Femur (tissue), 1 donor: Measurements from ENCODE around the gene PPP4R2.
"Not testable (repeated sequence)": the region's sequence is repeated elsewhere in the genome, so short reads cannot be mapped to it uniquely, and the experiment has no call there.

Experiments
- DNase-seq: peaks from one replicate; pipeline ENCODE4 v3.0.0-alpha.2; 2017

PPP4R2 gene

GRCh38 chr3:72977060-72977808, 19.4 kb upstream of the PPP4R2 start:
- no peak for DNase-seq

DNA sequence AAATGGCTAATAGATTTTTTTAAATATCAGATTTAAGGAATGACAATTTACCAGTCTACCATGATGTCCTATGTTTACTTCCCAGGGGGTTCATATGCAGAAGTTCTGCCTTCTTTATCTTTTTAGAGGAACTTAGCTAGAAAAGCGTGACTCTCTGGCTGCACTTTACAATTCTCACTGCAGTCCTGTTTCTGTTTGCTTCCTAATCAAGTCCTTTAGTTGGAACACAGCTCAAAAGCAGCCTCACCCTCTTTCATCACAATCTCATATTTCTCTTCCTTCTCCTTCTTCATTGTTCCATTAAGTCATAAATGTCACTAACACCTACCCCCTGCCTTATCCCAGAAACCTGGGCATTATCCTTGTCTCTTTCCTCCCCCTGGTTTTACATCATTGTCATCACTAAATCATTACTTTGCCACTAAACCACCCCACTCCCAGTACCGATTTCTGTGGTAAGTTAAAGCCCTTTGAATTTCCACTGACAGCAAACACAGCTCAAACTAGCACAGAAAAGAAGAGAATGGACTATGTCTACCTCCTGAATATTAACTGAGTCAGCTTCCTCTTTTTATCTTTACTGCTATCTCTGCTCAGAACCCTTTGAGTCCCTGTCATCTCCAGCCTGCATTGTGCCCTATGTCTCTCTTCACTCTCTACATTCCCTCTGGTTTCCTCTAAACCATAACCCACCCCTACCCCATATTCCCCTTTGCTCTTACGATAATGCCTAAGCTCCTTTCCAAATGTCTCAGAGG, 13.8 kb upstream of the PPP4R2 start:
- no peak for DNase-seq

DNA sequence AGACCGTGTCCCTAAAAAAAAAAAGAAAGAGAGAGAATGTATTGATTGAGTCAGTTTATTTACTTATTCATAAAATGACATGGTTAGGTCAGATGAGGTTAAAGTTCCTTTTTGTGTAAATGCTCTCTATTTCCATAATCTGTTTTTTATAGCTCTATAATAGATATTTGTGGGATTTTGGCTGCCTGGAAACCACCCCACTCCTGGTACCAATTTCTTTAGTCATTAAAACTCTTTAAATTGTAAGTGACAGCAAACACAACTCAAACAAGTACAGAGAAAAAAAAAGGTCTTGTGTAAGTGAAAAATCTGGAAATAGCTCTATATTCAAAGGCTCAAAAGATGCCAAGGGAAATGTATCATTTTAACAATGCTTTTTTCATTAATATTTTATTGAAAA, 11.0 kb upstream of the PPP4R2 start:
- DNase-seq: no peak

DNA sequence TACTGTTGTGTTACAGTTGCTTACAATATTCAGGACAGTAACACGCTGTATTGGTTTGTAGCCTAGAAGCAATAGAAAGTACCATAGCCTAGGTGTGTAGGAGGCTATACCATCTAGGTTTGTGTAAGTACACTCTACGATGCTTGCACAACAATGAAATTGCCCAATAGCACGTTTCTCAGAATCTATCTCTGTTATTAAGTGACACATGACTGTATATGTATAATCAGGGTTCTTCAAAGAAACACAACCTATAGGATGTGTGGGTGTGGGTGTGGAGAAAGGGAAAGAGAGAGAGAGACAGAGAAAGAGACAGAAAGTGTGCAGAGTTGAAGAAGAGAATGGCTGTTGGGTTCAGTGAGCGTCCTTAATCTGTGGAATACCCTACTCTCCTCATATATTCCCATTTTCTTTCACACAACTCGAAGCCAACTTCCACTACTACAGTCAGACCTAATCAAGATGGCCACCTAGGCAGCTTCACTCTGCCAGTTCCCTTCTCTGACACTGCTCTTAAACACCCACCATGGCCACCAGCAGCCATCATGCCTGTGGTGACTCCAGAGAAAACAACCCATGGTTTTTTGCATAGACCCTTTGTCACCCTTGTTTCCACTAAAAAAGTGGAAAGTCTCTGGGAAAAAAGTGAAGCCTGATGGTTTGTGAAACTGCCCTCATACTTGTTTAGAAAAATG, 5.8 kb upstream of the PPP4R2 start:
- DNase-seq: no peak

DNA sequence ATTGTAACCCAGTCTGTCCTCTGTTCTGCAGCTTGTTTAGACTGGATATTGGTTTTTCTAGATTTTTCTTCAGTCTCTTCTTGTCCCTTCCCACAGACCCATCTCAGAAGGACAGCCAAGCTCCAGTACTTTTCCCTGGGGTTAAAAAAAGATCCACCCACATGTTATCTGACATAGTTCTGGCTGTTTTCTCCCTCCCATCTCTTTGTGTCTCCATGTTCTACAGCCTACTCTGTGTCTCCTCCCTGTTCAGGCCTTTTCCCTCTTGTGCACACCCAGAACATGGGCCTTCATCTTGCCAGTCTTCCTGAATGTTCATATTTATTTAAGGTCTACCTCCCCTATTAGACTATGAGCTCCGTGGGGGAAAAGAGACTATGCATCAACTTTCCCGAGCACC, 5.1 kb upstream of the PPP4R2 start:
- no peak for DNase-seq

- DNase-seq: no peak
These were observed 3.2 kb upstream of the PPP4R2 start for GRCh38 chr3:72993391-72993790.

DNA sequence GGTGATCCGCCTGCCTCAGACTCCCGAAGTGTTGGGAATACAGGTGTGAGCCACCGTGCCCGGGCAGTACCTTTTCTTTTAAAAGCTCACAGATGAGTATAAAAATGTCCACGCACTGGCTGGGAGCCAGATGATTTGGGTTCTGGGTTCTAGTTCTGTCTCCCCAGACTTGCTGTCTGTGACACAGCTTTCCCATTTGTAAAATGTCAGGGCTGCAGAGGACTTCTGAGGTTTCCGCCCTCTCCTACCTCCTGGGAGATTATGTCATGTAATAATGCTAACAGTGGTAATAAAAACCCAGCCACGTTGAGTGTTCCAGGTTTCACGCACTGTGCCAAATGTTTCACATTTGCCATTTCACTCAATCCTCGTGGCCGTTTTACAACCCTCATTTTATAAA, 1.3 kb upstream of the PPP4R2 start:
- peak; percentile 50 for DNase-seq

DNA sequence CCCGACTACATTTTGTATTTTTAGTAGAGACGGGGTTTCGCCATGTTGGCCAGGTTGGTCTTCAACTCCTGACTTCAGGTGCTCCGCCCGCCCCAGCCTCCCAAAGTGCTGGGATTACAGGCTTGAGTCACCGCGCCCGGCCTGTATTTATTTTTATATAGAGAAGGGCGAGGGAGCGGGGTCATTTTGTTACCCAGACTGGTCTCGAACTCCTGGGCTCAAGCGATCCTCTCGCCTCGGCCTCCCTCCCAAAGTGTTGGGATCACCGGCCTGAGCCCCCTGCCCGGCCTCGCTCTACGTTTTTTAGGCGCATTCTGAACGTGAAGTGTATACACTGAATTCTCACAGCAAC, 514 bp upstream of the PPP4R2 start:
- DNase-seq: no peak

DNA sequence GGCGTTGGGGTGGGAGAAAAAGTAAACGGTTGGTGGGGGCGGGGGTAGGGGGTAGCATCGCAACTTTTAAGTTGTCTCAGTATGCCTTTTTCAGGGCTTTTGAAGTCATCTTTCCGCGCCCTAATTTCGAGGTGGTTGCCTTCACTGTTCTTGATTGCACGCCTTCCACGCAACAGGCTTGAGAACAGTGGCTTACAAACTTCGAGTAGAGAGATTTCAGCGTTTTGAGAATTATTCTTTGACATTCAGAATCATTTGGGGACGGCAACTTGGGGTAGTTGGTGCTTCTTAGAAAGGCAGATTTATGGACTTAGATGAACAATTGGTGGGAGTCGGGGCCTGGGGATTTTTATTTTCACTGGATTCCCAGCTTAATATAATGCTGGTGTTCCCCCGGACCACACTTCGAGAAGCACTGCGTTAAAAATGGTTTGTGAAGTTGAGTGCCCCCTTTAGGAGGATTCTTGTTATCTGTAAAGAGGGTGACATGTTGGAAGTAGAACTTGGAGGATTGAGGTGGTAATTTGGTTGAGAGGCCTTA, 880 bp downstream of the PPP4R2 start:
- peak; percentile 60 for DNase-seq

DNA sequence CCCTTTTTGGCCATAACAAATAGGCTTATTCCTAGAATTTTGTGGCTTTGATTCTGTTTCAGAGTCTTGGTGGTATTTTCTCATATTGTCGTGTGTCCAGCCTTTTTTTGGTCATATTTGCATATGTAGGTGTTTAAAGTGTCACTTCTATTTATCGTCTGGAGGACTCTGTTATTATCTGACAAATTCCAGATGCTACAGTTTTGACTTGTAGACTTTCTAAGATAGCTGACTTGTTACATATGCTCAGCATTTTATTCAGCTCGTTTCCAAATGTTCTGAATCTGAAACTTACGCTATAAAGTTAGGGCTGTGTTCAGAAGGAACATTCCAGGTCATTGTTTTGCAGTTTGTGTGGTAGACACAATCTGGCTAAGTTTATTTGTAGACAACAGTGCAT, 1.9 kb downstream of the PPP4R2 start:
- DNase-seq: no peak

DNA sequence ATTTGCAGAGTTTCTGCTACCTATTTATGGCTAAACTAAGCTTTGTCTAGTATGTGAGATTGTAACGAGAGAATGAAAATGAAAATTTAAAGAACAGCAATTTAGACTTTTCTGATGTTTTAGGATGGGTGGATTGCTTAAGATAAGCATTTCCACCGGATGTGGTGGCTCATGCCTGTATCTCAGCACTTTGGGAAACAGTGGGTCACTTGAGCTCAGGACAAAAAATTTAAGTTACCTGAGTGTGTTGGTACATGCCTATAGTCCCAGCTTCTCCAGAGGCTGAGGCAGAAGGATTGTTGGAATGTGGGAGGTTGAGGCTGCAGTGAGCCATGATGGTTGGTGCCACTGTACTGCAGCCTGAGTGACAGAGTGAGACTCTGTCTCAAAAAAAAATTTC, 3.3 kb downstream of the PPP4R2 start:
- DNase-seq: no peak

GRCh38 chr3:73003050-73003449, 6.4 kb downstream of the PPP4R2 start:
- not testable (repeated sequence) for DNase-seq

DNA sequence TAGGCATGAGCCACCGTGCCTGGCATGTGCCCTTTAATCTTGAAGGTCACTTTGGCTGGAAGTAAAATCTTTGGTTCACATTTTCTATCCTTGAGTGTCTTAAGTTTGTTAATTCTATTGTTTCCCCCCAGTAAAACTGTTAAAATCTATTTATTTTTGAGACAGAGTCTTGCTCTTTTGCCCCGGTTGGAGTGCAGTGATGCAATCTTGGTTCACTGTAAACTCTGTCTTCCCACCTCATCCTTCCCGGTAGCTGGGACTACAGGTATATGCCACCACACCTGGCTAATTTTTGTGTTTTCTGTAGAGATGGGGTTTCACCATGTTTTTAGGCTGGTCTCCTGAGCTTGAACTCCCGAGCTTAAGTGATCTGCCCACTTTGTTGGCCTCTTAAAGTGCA, 7.7 kb downstream of the PPP4R2 start:
- DNase-seq: no peak

- DNase-seq: no peak
These were observed 11.5 kb downstream of the PPP4R2 start for GRCh38 chr3:73007992-73008712.

DNA sequence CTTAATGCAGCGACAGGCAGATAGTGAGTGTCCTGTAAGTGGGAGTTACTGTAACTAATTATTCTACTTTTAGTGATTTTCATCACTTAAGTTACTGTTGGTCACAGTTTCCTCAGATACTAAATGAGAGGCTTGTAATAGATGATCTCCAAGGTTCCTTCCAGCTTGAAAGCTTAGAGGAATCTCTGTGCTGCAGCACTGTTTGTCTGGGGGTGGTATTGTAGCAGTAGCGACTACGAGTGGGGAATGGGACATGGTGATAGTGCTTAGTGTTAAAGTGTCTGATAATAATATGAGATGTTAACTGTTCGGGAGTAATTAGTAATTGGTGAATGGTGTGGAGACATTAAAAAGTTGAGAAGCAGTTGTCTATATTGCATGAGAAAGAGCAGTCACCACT, 12.4 kb downstream of the PPP4R2 start:
- no peak for DNase-seq

DNA sequence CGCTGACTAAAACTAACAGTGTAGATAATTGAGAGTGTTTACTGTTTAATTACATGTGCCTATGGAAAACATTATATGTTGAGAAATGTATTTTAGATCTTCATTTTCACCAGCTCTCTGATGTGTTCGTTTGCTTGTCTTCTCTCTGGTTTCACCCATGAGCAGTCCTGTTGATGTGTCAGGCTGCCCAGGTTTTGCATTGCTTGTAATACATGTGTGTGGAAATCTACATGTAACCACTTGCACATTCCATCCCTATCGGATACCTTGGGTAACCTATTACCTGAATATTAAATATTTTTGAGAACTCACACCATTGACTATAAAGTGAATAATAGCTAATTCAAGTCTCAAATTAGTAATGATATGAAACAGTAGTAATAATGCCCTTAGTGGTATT, 13.1 kb downstream of the PPP4R2 start:
- no peak for DNase-seq

- no peak for DNase-seq
These were observed 13.5 kb downstream of the PPP4R2 start for GRCh38 chr3:73010158-73010557.

- DNase-seq: no peak
These were observed 21.7 kb downstream of the PPP4R2 start for GRCh38 chr3:73018298-73018697.

- no peak for DNase-seq
These were observed 22.3 kb downstream of the PPP4R2 start for GRCh38 chr3:73018790-73019441.

- no peak for DNase-seq
These were observed 24.8 kb downstream of the PPP4R2 start for GRCh38 chr3:73021301-73021835.

GRCh38 chr3:73024836-73025235, 28.2 kb downstream of the PPP4R2 start:
- DNase-seq: no peak

DNA sequence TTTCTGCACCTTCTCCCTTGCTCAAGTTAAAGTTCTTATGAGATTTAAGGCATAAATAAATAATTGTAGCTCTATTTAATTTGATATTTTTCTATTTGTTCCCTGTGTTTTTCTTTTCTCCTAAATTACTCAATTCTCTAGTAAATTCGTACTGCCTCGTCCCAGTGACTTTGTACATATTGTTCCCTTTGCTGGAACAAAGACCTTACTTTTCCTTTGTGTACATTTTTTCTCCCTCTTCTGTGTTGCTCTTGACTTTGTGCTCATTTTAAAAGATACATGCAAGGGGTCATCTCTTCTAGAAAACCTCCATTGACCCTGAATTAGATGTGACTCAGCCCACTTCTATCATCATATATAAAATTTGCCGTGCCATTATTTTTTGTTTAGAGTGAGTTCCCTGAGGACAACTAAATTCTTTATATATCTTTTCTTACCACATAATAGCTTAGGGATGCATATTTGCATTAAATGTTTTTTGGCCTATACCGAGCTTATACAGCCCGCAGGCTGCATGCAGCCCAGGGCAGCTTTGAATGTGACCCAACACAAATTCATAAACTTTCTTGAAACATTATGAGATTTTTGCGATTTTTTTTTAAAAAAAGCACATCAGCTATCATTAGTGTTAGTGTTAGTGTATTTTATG, 29.6 kb downstream of the PPP4R2 start:
- DNase-seq: no peak
